Measurements from ENCODE around the gene SLC52A3.

SLC52A3 gene

GRCh38 chr20:764255-764654 is 4.0 kb downstream of the SLC52A3 start:
- no peak for DNase-seq

- no peak for DNase-seq
These were observed 6.6 kb downstream of the SLC52A3 start for GRCh38 chr20:761418-762381.

DNA sequence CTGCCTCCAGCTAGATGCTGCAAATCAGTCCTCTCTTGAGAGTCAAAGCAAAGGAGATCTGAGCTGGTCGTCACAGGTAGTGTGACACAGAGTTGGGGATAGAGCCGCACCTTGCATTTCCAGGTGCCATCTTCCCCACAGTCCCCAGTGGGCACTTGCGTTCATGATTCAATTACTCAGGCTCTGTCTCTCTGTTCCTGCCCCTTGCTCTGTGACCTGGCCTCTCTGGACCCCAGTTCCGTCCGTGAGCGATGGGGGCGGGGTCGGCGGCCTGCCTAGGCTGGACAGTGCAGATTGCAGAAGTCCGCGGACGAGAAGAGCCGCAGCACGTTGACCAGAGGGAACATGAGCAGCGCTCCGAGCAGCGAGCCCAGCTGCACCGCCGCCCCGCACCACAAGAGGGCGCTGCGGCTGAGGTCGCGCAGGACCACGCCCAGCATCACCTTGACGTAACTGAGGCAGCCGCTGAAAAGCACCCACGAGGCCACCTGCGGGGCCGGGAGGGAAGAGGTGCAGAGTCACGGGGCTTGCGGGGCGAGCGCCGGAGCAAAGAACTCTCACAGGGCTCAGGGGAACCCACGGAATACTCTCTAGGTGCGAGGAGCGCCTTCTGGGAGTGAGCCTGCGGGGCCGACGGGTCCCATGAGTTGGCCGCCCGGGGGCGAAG is 7.4 kb downstream of the SLC52A3 start:
- peak; percentile 2 for DNase-seq

GRCh38 chr20:757506-757905 is 10.8 kb downstream of the SLC52A3 start:
- no peak for DNase-seq

DNA sequence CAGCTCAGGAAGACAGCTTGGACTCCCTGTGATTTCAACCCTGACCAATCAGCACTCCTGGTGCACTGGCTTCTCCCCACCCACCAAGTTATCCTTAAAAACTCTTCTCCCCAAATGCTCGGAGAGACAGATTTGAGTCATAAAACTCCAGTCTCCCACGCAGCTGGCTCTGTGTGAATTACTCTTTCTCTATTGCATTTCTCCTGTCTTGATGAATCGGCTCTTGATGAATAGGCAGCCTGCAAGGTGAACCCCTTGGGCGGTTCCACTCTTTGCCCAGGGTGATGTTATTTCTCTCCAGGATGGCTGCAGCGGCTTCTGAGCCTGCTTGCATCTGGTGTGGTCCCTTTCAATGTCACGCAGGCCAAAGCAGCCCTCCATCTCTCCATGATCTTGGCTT is 12.4 kb downstream of the SLC52A3 start:
- DNase-seq: no peak

DNA sequence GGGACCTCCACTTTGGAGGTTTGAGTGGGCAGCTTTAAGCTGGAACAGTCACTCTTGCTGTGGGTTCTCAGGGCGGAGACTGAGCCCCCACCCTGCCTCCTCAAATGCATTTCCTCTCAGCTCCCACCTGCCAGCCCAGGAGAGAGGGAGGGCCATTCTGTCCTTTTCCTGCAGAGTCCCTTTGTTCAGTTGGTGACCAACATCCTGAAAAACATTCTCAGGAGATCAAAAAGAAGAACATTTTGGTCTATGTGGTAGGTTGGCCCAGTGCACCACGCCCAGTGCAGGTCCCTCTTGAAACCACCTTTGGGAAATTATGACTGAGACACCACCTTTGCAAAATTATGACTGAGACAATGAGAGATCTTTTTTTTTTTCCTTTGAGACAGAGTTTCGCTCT is 13.4 kb downstream of the SLC52A3 start:
- DNase-seq: no peak

DNA sequence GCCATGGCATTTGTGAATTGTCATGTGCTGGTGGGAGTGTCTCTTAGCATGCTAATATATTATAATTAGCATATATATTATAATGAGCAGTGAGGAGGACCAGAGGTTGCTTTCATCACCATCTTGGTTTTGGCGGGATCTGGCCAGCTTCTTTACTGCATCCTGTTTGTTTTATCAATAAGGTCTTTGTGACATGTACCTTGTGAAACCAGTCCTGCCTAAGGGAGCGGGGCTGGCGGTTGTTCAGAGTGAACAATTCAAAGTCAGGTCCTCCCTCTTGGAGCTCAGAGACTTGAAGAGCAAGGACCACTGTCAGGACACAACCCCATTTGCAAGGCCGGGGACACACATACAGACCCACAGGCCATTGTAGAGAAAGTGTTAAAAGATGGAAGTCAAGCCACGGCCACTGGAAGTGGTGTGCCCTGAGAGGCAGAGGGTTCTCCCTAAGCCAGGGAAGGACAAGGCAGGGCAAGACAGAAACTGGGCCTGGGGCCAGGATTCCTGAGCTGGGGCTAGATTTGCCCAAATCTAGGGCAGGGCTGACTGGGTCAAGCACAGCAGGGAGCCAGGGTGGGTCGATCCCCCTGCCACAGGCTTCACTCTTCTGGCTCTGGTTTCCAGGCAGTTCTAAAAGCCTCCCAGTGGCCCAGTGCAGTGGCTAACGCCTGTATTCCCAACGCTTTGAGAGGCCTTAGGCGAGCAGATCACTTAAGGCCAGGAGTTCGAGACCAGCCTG is 14.2 kb downstream of the SLC52A3 start:
- no peak for DNase-seq

DNA sequence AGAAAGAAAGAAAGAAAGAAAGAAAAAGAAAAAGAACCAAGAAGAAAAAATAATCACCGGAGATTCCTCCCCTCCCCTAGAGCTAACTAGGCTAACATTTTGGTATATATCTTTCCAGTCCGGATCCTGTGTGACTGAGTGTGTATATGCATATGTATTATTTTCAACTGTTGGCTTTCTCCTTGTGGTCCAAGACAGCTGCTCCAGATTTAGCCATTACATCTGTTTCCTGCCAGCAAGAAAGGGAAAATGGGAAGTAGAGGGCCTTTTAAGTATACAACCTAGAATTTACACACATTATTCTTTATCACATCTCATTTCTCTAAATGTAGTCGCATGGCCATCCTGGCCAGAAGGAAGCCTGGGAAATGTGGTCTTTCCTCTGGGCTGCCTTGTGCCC is 15.2 kb downstream of the SLC52A3 start:
- no peak for DNase-seq

GRCh38 chr20:752291-752690 is 16.0 kb downstream of the SLC52A3 start:
- no peak for DNase-seq

DNA sequence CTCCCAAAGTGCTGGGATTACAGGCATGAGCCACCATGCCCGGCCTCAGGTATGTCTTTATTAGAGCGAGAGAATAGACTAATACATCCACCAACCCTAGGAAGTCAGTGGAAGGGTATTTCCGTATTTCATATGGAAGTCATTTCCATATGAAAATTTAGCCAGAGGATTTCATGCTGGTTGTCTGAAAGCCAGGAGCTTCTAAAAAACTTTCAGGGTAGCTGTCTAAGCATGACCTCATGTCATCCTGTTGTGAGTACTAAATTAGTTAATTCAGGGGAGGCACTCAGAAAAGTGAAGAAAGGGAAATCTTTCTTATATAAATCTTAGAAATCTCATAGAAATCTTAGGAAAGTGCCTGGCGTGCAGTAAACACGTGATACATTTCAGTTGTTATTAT is 16.5 kb downstream of the SLC52A3 start:
- DNase-seq: no peak

DNA sequence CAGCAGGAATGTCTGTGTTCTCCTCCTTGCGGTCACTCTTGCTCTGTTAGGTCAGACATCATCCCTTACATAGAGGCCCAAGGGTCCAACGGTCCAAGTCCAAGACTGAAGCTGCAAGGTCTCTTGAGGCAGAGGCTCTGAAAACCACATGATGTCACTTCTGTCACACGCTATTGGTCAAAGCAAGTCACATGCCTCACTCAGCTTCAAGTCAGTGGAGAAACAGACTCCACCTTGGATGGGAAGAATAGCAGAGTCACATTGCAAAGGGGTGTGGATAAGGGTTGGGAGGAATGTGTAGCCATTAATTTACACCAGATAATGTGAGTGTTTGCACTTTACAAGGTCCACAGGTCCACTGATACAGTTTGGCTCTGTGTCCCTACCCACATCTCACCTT is 17.5 kb downstream of the SLC52A3 start:
- DNase-seq: no peak

DNA sequence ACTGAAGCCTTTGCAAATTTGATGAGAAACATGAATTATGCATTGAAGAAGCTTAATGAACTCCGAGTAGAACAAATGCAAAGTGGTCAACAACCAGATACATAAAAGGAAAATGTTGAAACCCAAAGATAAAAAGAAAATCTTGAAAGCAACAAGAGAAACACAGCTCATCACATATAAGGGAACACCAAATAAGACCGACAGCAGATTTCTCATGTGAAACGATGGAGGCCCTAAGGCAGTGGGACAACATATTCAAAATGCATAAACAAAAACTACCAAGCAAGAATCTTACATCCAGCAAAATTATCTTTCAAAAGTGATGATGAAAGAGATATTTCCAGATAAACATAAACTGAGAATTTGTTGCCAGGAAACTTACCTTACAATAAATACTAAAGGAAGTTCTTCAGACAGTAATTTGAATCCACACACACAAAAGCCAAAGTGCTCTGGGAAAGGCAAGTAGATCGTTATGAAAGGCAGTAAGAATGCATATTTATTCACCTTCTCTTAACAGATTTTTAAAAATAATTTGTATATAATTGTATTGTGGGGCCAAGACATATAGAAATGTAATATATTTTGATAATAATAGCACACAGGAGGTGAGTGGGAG is 22.5 kb downstream of the SLC52A3 start:
- no peak for DNase-seq

GRCh38 chr20:742156-742555 is 26.1 kb downstream of the SLC52A3 start:
- DNase-seq: no peak

DNA sequence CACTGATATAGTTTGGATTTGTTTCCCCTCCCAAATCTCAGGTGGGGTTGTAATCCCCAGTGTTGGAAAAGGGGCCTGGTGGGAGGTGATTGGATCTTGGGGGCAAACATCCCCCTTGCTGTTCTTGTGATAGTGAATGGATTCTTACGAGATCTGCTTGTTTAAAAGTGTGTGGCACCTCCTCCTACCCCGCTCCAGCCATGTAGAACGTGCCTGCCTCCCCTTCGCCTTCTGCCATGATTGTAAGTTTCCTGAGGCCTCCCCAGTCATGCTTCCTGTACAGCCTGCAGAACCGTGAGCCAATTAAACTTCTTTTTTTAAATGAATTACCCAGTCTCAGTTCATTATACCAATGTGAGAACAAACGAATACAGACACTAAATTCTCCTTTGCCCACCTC is 26.7 kb downstream of the SLC52A3 start:
- DNase-seq: no peak

DNA sequence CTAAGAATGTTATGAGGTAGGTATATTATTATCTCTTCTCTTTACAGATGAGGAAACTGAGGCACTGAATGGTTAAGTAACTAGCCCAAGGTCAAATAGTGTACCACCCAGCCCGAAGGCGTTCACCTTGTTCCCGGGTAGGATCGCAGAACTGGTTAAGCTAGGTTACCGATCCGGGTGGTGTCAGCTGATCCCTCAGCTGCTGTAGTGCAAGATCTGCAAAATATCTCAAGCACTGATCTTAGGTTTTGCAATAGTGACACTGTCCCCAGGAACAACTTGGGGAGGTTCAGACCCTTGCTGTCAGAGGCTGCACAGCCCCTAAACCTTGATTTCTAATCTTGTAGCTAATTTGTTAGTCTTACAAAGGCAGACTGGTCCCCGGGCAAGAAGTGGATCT is 28.1 kb downstream of the SLC52A3 start:
- DNase-seq: no peak

DNA sequence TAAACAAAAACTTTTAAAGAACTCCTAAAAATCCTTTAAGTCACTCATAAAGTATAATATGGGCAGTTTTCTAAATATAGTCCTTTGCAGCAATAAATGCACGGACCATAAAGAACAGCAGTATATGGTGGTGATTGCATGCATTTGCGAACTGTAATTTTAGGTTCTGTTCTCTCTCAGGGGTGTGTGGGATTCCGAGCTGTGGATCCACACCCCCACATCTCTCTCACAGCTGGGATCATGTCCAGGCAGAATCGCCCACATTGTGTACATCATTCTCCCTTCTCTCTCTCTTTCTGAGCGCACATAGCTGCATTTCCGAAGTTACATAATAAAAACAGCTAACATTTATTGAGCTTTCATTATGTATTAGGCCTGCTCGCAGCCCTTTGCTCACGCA is 28.6 kb downstream of the SLC52A3 start:
- no peak for DNase-seq

GRCh38 chr20:733861-734260 is 34.4 kb downstream of the SLC52A3 start:
- no peak for DNase-seq

- DNase-seq: no peak
These were observed 35.6 kb downstream of the SLC52A3 start for GRCh38 chr20:732727-733126.

GRCh38 chr20:731891-732560 is 36.3 kb downstream of the SLC52A3 start:
- no peak for DNase-seq

- no peak for DNase-seq
These were observed 38.3 kb downstream of the SLC52A3 start for GRCh38 chr20:730005-730404.

- DNase-seq: peak; percentile 27
These were observed 39.9 kb downstream of the SLC52A3 start for GRCh38 chr20:728256-728944.

GRCh38 chr20:726160-726559 is 42.1 kb downstream of the SLC52A3 start:
- no peak for DNase-seq

All from fibroblast of skin of scalp (primary cell).